Activated naive CD8-positive, alpha-beta T cell treated with anti-CD3 and anti-CD28 coated beads for 36 hours (primary cell): Measurements from ENCODE around the gene RIMS1. TPM values are rescaled to one million over a fixed set of nuclear protein-coding genes. Genes with fewer than 3 reads are reported as not detected.
A peak's percentile ranks its signal among the peaks of the same experiment; 100 is the strongest.

Source experiments
- DNase-seq: peaks from one replicate; pipeline ENCODE4 v3.0.0; 2021
- H3K27ac Mint-ChIP-seq: one replicate; pipeline ENCODE4 v1.8.0; 2022; ENCODE audit warnings: mild to moderate bottlenecking, moderate library complexity, mixed read lengths
- H3K27me3 Mint-ChIP-seq: one replicate; pipeline ENCODE4 v1.8.0; 2022; ENCODE audit warnings: mild to moderate bottlenecking, mixed read lengths
- H3K36me3 Mint-ChIP-seq: one replicate; pipeline ENCODE4 v1.8.0; 2021; ENCODE audit warnings: mild to moderate bottlenecking, mixed read lengths
- H3K4me1 Mint-ChIP-seq: one replicate; pipeline ENCODE4 v1.8.0; 2021; ENCODE audit warnings: mixed read lengths
- H3K4me3 Mint-ChIP-seq: one replicate; pipeline ENCODE4 v1.8.0; 2022; ENCODE audit warnings: mild to moderate bottlenecking, moderate library complexity, mixed read lengths
- H3K9me3 Mint-ChIP-seq: one replicate; pipeline ENCODE4 v1.8.0; 2022; ENCODE audit warnings: mixed read lengths
- total RNA-seq, 2 experiments: library from RNA; stranded (reverse); gene quantifications; one replicate each; pipeline ENCODE4 v1.2.3, GENCODE V29; 2021

RIMS1 gene, protein sequence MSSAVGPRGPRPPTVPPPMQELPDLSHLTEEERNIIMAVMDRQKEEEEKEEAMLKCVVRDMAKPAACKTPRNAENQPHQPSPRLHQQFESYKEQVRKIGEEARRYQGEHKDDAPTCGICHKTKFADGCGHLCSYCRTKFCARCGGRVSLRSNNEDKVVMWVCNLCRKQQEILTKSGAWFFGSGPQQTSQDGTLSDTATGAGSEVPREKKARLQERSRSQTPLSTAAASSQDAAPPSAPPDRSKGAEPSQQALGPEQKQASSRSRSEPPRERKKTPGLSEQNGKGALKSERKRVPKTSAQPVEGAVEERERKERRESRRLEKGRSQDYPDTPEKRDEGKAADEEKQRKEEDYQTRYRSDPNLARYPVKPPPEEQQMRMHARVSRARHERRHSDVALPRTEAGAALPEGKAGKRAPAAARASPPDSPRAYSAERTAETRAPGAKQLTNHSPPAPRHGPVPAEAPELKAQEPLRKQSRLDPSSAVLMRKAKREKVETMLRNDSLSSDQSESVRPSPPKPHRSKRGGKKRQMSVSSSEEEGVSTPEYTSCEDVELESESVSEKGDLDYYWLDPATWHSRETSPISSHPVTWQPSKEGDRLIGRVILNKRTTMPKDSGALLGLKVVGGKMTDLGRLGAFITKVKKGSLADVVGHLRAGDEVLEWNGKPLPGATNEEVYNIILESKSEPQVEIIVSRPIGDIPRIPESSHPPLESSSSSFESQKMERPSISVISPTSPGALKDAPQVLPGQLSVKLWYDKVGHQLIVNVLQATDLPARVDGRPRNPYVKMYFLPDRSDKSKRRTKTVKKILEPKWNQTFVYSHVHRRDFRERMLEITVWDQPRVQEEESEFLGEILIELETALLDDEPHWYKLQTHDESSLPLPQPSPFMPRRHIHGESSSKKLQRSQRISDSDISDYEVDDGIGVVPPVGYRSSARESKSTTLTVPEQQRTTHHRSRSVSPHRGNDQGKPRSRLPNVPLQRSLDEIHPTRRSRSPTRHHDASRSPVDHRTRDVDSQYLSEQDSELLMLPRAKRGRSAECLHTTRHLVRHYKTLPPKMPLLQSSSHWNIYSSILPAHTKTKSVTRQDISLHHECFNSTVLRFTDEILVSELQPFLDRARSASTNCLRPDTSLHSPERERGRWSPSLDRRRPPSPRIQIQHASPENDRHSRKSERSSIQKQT (N-terminal part only)
- total RNA-seq = not detected

DNA sequence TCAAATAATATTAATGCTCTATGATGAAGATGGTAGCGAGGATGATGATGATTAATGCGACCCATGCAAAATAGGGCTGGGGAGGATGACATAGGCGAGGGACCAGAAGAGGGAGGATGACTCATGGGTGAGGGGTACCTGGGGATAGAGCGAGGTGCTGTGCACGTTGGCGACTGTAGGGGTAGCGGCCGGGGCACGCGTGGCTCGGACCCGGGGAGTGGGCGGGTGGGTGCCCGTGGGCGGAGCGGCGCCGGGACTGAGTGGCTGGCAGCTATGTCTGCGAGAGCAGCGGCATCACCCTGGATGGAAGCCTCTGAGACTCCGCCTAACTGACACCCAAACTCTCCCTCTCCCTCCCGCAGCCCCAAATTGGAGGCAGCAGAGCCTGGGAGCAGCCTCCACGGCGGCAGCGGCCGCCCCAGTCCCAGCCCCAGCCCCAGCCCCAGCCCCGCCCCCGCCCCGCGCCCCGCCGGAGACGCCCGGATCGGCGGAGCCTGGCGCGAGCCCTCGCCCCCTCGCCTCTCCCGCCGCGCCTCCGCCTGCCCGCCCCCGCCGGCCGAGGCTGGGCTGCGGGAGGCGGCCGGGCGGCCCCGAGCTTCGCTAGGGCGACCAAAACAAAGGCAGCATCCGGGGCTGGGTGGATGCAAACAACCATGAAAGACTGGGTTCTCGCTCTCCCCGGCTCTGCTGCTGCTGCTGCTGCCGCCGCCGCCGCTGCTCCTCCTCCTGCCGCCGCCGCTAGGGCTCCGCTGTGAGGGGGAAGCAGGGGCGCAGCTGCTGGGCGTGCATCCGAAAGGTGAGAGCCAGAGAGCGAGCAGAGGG lies at the start of gene RIMS1:
Gene RIMS1, plus strand, starts transcription at position 367 of the 822 bp plus-strand sequence. CDS start 474 bp downstream, outside the sequence.
- peak within 1 kb of the TSS; percentile 55 for H3K4me3 Mint-ChIP-seq
- no peak within 1 kb of the TSS for H3K27ac Mint-ChIP-seq
- H3K27me3 Mint-ChIP-seq = peaks cover 43% of the 10 kb centered on the region
- H3K36me3 Mint-ChIP-seq = no peaks in the 10 kb centered on the region
- peaks cover 2% of the 10 kb centered on the region for H3K4me1 Mint-ChIP-seq
- DNase-seq = peak; percentile 15
- H3K9me3 Mint-ChIP-seq = peaks cover 2% of the 10 kb centered on the region

DNA sequence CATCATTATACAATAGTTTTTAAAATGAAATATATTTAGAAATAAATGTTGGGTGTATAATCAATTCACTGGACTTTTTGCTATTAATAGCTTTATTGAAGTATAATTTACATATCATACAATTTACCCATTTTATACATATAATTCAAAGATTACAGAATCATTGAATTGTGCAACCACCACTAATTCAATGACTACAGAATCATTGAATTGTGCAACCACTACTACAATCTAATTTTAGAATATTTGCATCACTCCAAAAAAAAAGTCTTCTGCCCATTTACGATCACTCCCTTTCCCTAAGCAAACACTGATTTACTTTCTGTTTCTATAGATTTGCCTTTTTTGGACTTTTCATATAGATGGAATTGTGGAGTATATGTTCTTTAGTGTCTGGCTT lies 35.1 kb upstream of the RIMS1 start:
- no peak overlapping the region for H3K27ac Mint-ChIP-seq
- no peak overlapping the region for H3K4me3 Mint-ChIP-seq
- no peaks in the 10 kb centered on the region for H3K27me3 Mint-ChIP-seq
- no peaks in the 10 kb centered on the region for H3K9me3 Mint-ChIP-seq
- H3K36me3 Mint-ChIP-seq = no peaks in the 10 kb centered on the region
- no peaks in the 10 kb centered on the region for H3K4me1 Mint-ChIP-seq
- DNase-seq = no peak

DNA sequence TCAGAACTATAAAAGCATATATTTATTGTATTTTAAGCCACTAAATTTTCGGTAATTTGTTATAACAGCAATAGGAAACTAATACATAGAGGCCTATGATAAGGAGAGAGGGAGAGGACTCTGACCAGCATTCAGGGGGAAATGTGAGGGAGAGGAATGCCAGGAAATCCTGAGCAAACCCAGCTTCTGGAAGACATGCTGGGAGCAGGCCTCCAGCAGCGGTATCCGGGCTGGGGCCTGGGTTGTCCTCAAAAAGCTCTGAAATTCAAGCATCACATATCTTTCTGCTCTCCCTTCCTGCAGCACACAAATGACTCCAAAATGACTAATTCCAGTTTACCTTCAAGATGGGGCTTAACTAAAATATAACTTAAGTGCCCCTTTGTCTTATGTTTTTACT lies 33.4 kb upstream of the RIMS1 start:
- Mint-ChIP-seq H3K4me1 (no peaks in the 10 kb centered on the region), H3K27ac (no peak overlapping the region), H3K27me3 (no peaks in the 10 kb centered on the region), H3K9me3 (no peaks in the 10 kb centered on the region), H3K36me3 (no peaks in the 10 kb centered on the region), H3K4me3 (no peak overlapping the region)
- no peak for DNase-seq

DNA sequence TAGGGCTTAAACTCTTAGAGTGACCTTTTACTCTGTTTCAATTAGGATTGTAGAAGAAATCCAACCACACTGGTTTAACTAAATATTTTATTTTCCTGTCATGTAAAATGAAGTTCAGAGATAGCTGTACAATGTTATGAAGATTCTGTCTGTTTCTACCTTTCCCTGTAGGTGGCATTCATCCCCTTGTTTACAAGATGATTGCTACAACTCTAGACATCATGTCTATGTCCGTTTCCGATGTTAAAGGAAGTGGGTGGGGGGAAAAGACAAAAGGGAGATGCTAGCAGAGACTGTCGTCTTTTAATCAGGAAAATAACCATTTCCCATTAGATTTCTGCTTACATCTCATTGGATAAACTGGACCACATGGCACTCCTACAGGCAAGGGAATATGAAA lies 30.9 kb upstream of the RIMS1 start:
- DNase-seq = no peak
- Mint-ChIP-seq H3K27me3 (no peaks in the 10 kb centered on the region), H3K9me3 (no peaks in the 10 kb centered on the region), H3K4me3 (no peak overlapping the region), H3K36me3 (no peaks in the 10 kb centered on the region), H3K4me1 (no peaks in the 10 kb centered on the region), H3K27ac (no peak overlapping the region)

DNA sequence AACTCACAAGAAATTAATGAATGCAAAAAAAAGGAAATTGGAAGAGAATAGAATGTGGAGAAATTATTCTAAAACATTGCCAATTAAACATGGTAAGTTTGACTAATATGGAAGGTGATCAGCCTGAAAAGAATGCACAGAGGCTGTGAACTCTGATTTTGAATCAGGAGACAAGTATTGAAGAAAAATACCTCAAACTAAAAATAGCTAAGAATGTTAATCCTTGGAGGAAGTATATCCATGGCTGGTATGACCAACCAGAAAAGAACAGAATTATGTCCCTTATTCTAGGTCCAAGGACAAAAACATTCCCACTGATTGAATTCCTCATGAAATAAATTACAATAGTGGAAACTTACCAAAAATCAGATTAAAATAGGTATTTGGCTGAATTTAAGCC lies 7.3 kb upstream of the RIMS1 start:
- H3K4me3 Mint-ChIP-seq = no peak overlapping the region
- H3K27ac Mint-ChIP-seq = no peak overlapping the region
- no peaks in the 10 kb centered on the region for H3K9me3 Mint-ChIP-seq
- H3K36me3 Mint-ChIP-seq = no peaks in the 10 kb centered on the region
- H3K27me3 Mint-ChIP-seq = peaks cover 4% of the 10 kb centered on the region
- H3K4me1 Mint-ChIP-seq = no peaks in the 10 kb centered on the region
- DNase-seq = no peak

DNA sequence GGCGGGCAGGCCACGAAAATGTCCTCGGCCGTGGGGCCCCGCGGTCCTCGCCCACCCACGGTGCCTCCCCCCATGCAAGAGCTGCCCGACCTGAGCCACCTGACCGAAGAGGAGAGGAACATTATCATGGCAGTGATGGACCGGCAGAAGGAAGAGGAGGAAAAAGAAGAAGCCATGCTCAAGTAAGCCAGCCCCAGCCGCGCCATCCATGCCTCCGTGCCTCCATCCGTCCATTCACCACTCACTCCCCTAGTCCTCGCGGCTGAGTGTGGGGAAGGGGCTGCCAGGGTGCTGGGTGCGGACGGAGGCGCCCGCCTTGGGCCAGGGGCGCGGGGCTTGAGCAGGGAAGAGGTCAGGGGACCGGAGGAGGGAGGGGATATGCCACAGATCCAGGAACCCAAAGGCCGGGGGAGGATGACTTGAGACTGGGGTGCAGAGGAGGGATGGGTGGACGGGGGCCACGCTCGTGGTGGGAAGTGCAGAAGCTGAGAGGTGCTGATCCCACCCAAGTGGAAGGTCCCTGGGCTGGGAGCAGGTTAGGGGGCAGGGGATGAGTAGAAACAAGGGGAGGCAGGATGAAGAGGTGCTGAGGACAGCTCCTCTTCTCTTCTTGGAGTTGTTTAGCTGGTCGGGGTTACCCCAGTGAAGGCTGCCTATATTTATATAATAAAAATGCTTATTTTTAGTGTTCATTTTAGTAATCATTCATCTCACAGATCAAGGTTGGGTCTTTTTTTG lies 825 bp downstream of the RIMS1 start:
- Mint-ChIP-seq H3K27ac (no peak overlapping the region), H3K36me3 (no peaks in the 10 kb centered on the region), H3K4me1 (peaks cover 2% of the 10 kb centered on the region), H3K27me3 (peaks cover 43% of the 10 kb centered on the region), H3K9me3 (peaks cover 2% of the 10 kb centered on the region), H3K4me3 (peak overlapping the region; percentile 55)
- no peak for DNase-seq

DNA sequence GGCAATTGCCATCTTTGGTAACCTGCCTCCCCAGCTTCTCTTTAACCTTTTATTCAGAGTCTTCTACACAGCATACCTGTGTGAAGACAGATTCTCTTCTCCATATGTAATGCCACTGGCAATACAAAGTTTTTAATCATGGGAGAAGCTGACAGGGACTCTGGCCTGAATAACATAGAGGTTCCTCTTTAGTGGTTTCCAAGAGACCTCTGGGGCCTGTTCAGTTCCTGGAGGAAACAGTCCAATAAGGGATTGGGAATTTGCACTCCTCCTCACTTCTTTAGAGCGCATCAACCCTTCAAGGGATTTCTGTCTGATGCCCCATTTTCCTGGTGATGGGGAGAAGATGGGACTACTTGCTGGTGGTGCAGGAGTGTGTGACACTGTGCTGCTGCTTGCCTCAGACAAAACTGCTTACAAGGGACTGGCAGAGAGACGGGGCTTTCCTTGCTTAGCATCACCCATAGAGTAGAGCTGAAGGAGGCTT lies 1.4 kb downstream of the RIMS1 start:
- H3K9me3 Mint-ChIP-seq = peaks cover 2% of the 10 kb centered on the region

DNA sequence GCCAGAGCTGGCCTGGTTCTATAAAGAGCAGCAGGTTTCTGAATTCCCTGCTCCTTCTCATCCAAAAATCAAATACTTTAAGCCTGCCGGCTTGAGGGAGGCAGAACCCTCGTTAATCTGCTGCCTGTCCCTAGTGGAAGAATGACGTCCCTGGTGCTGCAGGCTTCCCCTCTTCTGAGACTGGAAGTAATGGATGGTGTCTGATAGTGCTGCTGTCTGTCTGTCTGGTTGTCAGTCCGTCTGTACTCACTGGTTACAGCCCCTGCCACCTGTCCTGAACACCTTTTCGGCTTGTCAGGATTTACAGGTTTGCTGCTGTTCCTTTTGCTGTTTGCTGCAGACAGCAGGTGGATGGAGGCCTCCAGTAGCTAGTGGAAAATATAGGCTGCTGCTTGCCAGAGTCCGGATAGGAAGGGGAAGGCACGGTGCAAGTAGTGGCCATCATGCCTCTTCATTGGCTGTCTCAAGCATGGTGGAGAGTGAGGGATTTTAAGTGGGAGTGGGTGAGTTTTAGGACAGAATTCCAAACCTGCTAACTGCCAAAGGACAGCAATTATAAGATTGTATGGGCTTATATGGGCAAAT lies 2.5 kb downstream of the RIMS1 start:
- Mint-ChIP-seq H3K4me3 (no peak overlapping the region), H3K27ac (no peak overlapping the region), H3K27me3 (peaks cover 45% of the 10 kb centered on the region), H3K4me1 (peaks cover 2% of the 10 kb centered on the region), H3K36me3 (no peaks in the 10 kb centered on the region), H3K9me3 (peaks cover 2% of the 10 kb centered on the region)
- DNase-seq = no peak

More for the DNA sequence above, 1.4 kb downstream of the RIMS1 start:
- H3K27me3 Mint-ChIP-seq = peaks cover 47% of the 10 kb centered on the region
- no peak for DNase-seq
- H3K4me1 Mint-ChIP-seq = peaks cover 2% of the 10 kb centered on the region
- no peaks in the 10 kb centered on the region for H3K36me3 Mint-ChIP-seq
- H3K4me3 Mint-ChIP-seq = no peak overlapping the region
- no peak overlapping the region for H3K27ac Mint-ChIP-seq

DNA sequence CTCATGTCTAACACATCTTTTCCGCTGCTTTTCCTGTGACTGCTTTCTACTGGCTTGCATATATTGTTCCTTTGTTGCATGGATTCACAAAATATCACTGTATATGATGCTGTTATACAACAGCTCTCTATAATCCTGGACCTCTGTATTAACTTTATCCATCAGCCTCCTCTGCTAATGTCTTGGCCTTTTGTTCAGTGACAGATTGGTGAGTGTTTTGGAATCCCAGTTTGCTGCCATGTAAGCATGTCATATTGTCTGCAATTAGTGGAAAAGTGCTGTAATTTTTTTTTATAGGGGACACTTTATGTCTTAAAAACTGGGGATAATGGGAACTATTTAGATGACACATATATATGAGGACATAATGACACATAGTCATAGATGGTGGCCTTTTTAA lies 3.0 kb downstream of the RIMS1 start:
- DNase-seq = no peak
- Mint-ChIP-seq H3K36me3 (no peaks in the 10 kb centered on the region), H3K4me3 (no peak overlapping the region)

DNA sequence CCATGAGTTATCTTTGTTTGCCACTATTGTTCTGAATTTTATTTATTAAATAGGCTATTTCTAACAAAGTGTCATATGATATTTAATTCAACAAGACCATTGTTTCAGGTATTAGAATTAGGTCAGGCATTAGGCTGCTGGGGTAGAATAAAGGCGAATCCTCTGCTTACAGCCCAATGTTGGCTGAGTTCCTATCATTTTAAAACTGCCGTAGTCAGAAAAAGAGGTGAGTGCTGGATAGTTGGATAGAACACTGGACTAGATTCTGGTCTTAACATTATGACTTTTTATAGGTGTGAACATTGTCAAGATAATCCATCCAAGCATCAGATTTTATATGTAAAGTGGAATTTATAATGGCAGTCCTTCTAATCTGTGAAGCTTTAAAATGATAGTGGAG lies 6.3 kb downstream of the RIMS1 start:
- Mint-ChIP-seq H3K27ac (no peak overlapping the region), H3K4me1 (no peaks in the 10 kb centered on the region), H3K9me3 (no peaks in the 10 kb centered on the region), H3K36me3 (no peaks in the 10 kb centered on the region), H3K27me3 (peaks cover 17% of the 10 kb centered on the region), H3K4me3 (no peak overlapping the region)
- no peak for DNase-seq

More for the DNA sequence above, 3.0 kb downstream of the RIMS1 start:
- H3K27me3 Mint-ChIP-seq = peaks cover 43% of the 10 kb centered on the region
- H3K27ac Mint-ChIP-seq = no peak overlapping the region
- peaks cover 2% of the 10 kb centered on the region for H3K9me3 Mint-ChIP-seq
- H3K4me1 Mint-ChIP-seq = peaks cover 2% of the 10 kb centered on the region

DNA sequence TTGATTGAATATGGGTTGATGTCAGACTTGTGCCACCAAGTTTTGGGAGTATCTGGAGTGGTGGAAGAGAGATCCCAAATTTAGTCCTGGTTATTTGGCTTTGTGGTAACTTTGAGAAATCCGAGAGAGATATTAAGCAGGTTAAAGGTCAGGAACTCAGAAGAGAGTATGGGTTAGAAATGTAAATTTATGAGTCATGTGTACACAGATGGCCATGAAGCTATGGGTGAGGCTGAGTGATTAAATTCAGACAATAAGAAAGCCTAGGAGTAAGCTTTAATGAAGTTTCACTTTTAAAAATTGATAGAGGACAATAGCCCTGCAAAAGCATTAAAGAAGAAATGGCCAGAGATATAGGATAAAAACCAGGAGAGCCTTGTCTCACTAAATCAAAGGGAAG lies 14.3 kb downstream of the RIMS1 start:
- DNase-seq = no peak
- Mint-ChIP-seq H3K27me3 (no peaks in the 10 kb centered on the region), H3K4me3 (no peak overlapping the region), H3K9me3 (no peaks in the 10 kb centered on the region), H3K4me1 (no peaks in the 10 kb centered on the region), H3K27ac (no peak overlapping the region), H3K36me3 (no peaks in the 10 kb centered on the region)

DNA sequence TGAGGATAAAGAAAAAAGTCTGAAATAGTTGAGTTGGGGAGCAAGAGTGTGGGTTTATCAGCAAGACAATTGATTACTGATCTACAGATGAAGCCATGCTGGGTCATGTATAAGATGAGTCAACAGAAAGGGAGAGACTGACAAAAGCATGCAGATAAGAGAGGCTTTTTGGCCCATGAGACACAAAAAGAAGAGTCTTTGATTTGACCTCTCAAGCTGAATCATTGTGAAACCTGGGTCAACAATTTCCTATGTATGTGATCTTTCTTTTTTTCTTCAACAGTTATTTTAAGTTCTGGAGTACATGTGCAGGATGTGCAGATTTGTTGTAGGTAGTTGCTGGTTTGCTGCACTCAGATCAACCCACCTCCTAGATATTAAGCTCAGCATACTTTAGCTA lies 15.9 kb downstream of the RIMS1 start:
- H3K36me3 Mint-ChIP-seq = no peaks in the 10 kb centered on the region
- H3K4me1 Mint-ChIP-seq = no peaks in the 10 kb centered on the region
- DNase-seq = no peak
- no peak overlapping the region for H3K27ac Mint-ChIP-seq
- no peak overlapping the region for H3K4me3 Mint-ChIP-seq
- no peaks in the 10 kb centered on the region for H3K9me3 Mint-ChIP-seq
- H3K27me3 Mint-ChIP-seq = no peaks in the 10 kb centered on the region

DNA sequence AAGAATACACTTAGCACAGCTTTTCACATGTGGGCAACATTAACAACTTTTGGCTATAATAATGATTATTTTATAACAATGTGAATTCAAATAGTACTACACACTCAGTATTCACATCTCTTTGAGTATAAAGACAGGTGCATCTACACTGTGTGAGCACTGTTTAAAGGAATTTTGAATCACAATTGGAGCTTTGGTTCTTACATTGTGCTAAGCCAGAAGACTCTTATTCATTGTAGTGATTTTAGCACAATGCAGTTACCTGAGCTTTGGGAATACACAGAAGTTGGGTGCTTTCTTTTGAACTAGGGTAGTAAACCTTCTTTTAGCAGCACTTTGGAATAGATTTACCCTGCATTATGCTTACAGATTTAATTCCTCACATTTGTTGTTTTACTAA lies 20.5 kb downstream of the RIMS1 start:
- no peak overlapping the region for H3K4me3 Mint-ChIP-seq
- DNase-seq = no peak
- no peaks in the 10 kb centered on the region for H3K27me3 Mint-ChIP-seq
- H3K9me3 Mint-ChIP-seq = no peaks in the 10 kb centered on the region
- no peak overlapping the region for H3K27ac Mint-ChIP-seq
- no peaks in the 10 kb centered on the region for H3K36me3 Mint-ChIP-seq
- no peaks in the 10 kb centered on the region for H3K4me1 Mint-ChIP-seq
